Measurements from ENCODE around the gene PARP16.

PARP16 gene

GRCh38 chr15:65212097-65212496 lies 74.6 kb downstream of the PARP16 start:
- Histone ChIP-seq H3K79me2 (ENCODE audit: low read length) (no peaks in the 10 kb centered on the region), H3K4me1 (ENCODE audit: low read length) (no peaks in the 10 kb centered on the region), H3K27ac (ENCODE audit: low read length) (no peak overlapping the region), H4K20me1 (ENCODE audit: insufficient read depth, low read length) (no peaks in the 10 kb centered on the region), H3K9me3 (ENCODE audit: insufficient read depth, low read length) (no peaks in the 10 kb centered on the region), H3K4me3 (ENCODE audit: low read length) (no peak overlapping the region), H3K27me3 (ENCODE audit: low read depth, low read length) (no peaks in the 10 kb centered on the region), H3K36me3 (replicated peaks; ENCODE audit: low read depth, low read length) (no peaks in the 10 kb centered on the region), H3K9ac (ENCODE audit: low read length) (no peak overlapping the region), H2AFZ (ENCODE audit: low read depth, low read length) (no peak overlapping the region), H3K4me2 (ENCODE audit: low read length) (no peak overlapping the region)
- peak; percentile 77 for TF ChIP-seq CTCF (IDR thresholded peaks at IDR 0.05; ENCODE audit: low read depth, low read length)
- TF ChIP-seq EZH2phosphoT487 (IDR thresholded peaks at IDR 0.05; ENCODE audit: low read depth): no peak

GRCh38 chr15:65211482-65211982 lies 75.2 kb downstream of the PARP16 start:
- Histone ChIP-seq H3K27me3 (ENCODE audit: low read depth, low read length) (no peaks in the 10 kb centered on the region), H4K20me1 (ENCODE audit: insufficient read depth, low read length) (no peaks in the 10 kb centered on the region), H3K4me2 (ENCODE audit: low read length) (no peak overlapping the region), H3K9ac (ENCODE audit: low read length) (no peak overlapping the region), H3K4me3 (ENCODE audit: low read length) (no peak overlapping the region), H3K4me1 (ENCODE audit: low read length) (no peaks in the 10 kb centered on the region), H3K27ac (ENCODE audit: low read length) (no peak overlapping the region), H3K79me2 (ENCODE audit: low read length) (no peaks in the 10 kb centered on the region), H3K36me3 (replicated peaks; ENCODE audit: low read depth, low read length) (no peaks in the 10 kb centered on the region), H3K9me3 (ENCODE audit: insufficient read depth, low read length) (no peaks in the 10 kb centered on the region), H2AFZ (ENCODE audit: low read depth, low read length) (no peak overlapping the region)
- TF ChIP-seq CTCF (IDR thresholded peaks at IDR 0.05; ENCODE audit: low read depth, low read length): no peak
- TF ChIP-seq EZH2phosphoT487 (IDR thresholded peaks at IDR 0.05; ENCODE audit: low read depth): no peak

- H3K36me3 ChIP-seq (replicated peaks; ENCODE audit: low read depth, low read length): no peaks in the 10 kb centered on the region
- H4K20me1 ChIP-seq (ENCODE audit: insufficient read depth, low read length): no peaks in the 10 kb centered on the region
- TF ChIP-seq CTCF (IDR thresholded peaks at IDR 0.05; ENCODE audit: low read depth, low read length): no peak
- TF ChIP-seq EZH2phosphoT487 (IDR thresholded peaks at IDR 0.05; ENCODE audit: low read depth): no peak
- H3K9me3 ChIP-seq (ENCODE audit: insufficient read depth, low read length): no peaks in the 10 kb centered on the region
- H3K9ac ChIP-seq (ENCODE audit: low read length): no peak within 1 kb of the TSS
- H3K4me1 ChIP-seq (ENCODE audit: low read length): no peaks in the 10 kb centered on the region
- H3K4me3 ChIP-seq (ENCODE audit: low read length): no peak within 1 kb of the TSS
- no peak within 1 kb of the TSS for H3K27ac ChIP-seq (ENCODE audit: low read length)
- no peaks in the 10 kb centered on the region for H3K27me3 ChIP-seq (ENCODE audit: low read depth, low read length)
- no peak within 1 kb of the TSS for H2AFZ ChIP-seq (ENCODE audit: low read depth, low read length)
- H3K4me2 ChIP-seq (ENCODE audit: low read length): no peak within 1 kb of the TSS
- no peaks in the 10 kb centered on the region for H3K79me2 ChIP-seq (ENCODE audit: low read length)
Measured at GRCh38 chr15:65210770-65211481, 75.8 kb downstream of the PARP16 start, which contains the start of gene CILP. CILP (minus strand) TSS chr15:65211473; CDS start chr15:65209755, 1,718 bp downstream.

- Histone ChIP-seq H3K4me2 (ENCODE audit: low read length) (no peak overlapping the region), H3K9me3 (ENCODE audit: insufficient read depth, low read length) (no peaks in the 10 kb centered on the region), H3K36me3 (replicated peaks; ENCODE audit: low read depth, low read length) (no peaks in the 10 kb centered on the region), H3K27me3 (ENCODE audit: low read depth, low read length) (no peaks in the 10 kb centered on the region), H3K9ac (ENCODE audit: low read length) (no peak overlapping the region), H3K27ac (ENCODE audit: low read length) (no peak overlapping the region), H4K20me1 (ENCODE audit: insufficient read depth, low read length) (no peaks in the 10 kb centered on the region), H3K4me1 (ENCODE audit: low read length) (no peaks in the 10 kb centered on the region), H3K4me3 (ENCODE audit: low read length) (no peak overlapping the region), H2AFZ (ENCODE audit: low read depth, low read length) (no peak overlapping the region), H3K79me2 (ENCODE audit: low read length) (no peaks in the 10 kb centered on the region)
- TF ChIP-seq CTCF (IDR thresholded peaks at IDR 0.05; ENCODE audit: low read depth, low read length): no peak
- TF ChIP-seq EZH2phosphoT487 (IDR thresholded peaks at IDR 0.05; ENCODE audit: low read depth): no peak
Measured at GRCh38 chr15:65209701-65210643, 76.7 kb downstream of the PARP16 start.
